ENCODE measurements around the gene ZNF335. TPM values are rescaled to one million over a fixed set of nuclear protein-coding genes. Genes with fewer than 3 reads are reported as not detected.
"Not testable (repeated sequence)": the region's sequence is repeated elsewhere in the genome, so short reads cannot be mapped to it uniquely, and the experiment has no call there.

Gene ZNF335
- total RNA-seq, 1 donor from 2014 or later, result 24.1 TPM

GRCh38 chr20:45907219-45907948, 64.6 kb downstream of the ZNF335 start:
- Histone ChIP-seq H3K9me3 (no peaks in the 10 kb centered on the region), H3K4me3 (no peak overlapping the region), H3K4me1 (peaks cover 26% of the 10 kb centered on the region), H3K36me3 (peaks cover 0 to 8% of the 10 kb centered on the region in 2 donors), H3K27ac (no peak overlapping the region), H3K27me3 (no peaks in the 10 kb centered on the region)
- intact Hi-C loops (cut with DNase I), result no loop called here
- TF ChIP-seq POLR2A (IDR thresholded peaks at IDR 0.05) (no peak), POLR2AphosphoS5 (IDR thresholded peaks at IDR 0.05; ENCODE audit: insufficient read depth in 1 of 2, low read depth in 1 of 2) (no peak)
- TF ChIP-seq, protein P1, sequence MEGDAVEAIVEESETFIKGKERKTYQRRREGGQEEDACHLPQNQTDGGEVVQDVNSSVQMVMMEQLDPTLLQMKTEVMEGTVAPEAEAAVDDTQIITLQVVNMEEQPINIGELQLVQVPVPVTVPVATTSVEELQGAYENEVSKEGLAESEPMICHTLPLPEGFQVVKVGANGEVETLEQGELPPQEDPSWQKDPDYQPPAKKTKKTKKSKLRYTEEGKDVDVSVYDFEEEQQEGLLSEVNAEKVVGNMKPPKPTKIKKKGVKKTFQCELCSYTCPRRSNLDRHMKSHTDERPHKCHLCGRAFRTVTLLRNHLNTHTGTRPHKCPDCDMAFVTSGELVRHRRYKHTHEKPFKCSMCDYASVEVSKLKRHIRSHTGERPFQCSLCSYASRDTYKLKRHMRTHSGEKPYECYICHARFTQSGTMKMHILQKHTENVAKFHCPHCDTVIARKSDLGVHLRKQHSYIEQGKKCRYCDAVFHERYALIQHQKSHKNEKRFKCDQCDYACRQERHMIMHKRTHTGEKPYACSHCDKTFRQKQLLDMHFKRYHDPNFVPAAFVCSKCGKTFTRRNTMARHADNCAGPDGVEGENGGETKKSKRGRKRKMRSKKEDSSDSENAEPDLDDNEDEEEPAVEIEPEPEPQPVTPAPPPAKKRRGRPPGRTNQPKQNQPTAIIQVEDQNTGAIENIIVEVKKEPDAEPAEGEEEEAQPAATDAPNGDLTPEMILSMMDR (IDR thresholded peaks at IDR 0.05), result no peak
- no peak for DNase-seq (ENCODE audit: extremely low spot score in 2 of 2)

- peaks cover 0 to 12% of the 10 kb centered on the region in 2 donors for H3K36me3 ChIP-seq
- H3K4me3 ChIP-seq, result no peak overlapping the region
- no peak for TF ChIP-seq POLR2A (IDR thresholded peaks at IDR 0.05)
- TF ChIP-seq, protein P1 (IDR thresholded peaks at IDR 0.05), result no peak
- TF ChIP-seq POLR2AphosphoS5 (IDR thresholded peaks at IDR 0.05; ENCODE audit: insufficient read depth in 1 of 2, low read depth in 1 of 2), result no peak
- no peaks in the 10 kb centered on the region for H3K27me3 ChIP-seq
- peaks cover 12% of the 10 kb centered on the region for H3K4me1 ChIP-seq
- no peak overlapping the region for H3K27ac ChIP-seq
- DNase-seq (ENCODE audit: extremely low spot score in 2 of 2), result no peak
- intact Hi-C loops (cut with DNase I), result no loop called here
- H3K9me3 ChIP-seq, result no peaks in the 10 kb centered on the region
Measured at GRCh38 chr20:45905505-45906079, 66.4 kb downstream of the ZNF335 start.

- TF ChIP-seq, protein P1 (IDR thresholded peaks at IDR 0.05), result no peak
- TF ChIP-seq POLR2A (IDR thresholded peaks at IDR 0.05), result no peak
- TF ChIP-seq POLR2AphosphoS5 (IDR thresholded peaks at IDR 0.05; ENCODE audit: insufficient read depth in 1 of 2, low read depth in 1 of 2), result no peak
- Histone ChIP-seq H3K4me3 (no peak overlapping the region), H3K27ac (no peak overlapping the region), H3K27me3 (no peaks in the 10 kb centered on the region), H3K9me3 (no peaks in the 10 kb centered on the region), H3K36me3 (peaks cover 0 to 12% of the 10 kb centered on the region in 2 donors), H3K4me1 (peaks cover 5% of the 10 kb centered on the region)
- DNase-seq (ENCODE audit: extremely low spot score in 2 of 2), result no peak
- intact Hi-C loops (cut with DNase I), result no loop called here
Measured at GRCh38 chr20:45904583-45905504, 67.2 kb downstream of the ZNF335 start.

DNA sequence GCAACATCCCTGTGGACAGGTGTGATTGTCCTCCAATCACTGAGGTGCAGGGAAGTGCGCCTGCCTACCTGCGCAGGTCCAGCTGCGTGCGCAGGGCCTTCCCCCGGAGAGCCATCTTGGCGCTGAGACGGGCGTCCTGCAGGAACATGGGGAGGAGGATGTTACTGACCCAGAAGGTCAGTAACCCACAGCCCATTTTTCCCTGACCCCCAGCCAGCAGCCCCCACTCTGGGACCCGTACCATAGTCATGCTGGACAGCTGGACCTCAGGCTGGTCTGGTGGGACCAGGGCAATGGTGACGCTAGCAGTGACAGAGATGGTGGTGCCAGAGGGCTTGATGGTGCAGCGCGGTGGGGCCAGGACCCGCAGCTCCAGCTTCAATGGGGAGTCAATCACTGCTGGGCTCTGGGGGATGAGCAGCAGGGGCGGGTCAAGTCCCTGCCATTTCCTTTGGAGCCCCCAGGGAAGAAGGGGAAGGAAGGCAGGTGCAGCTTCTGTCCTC, 69.8 kb downstream of the ZNF335 start:
- no peak for DNase-seq (ENCODE audit: extremely low spot score in 2 of 2)
- Histone ChIP-seq H3K27me3 (no peaks in the 10 kb centered on the region), H3K4me3 (no peak overlapping the region)

GRCh38 chr20:45901332-45901731, 70.7 kb downstream of the ZNF335 start:
- peaks cover 0 to 28% of the 10 kb centered on the region in 2 donors for H3K36me3 ChIP-seq
- H3K9me3 ChIP-seq; DNase-seq (ENCODE audit: extremely low spot score in 2 of 2); H3K4me3 ChIP-seq; H3K27ac ChIP-seq; intact Hi-C loops (cut with DNase I); H3K27me3 ChIP-seq; H3K4me1 ChIP-seq: not testable (repeated sequence)

More for the DNA sequence above, 69.8 kb downstream of the ZNF335 start:
- Histone ChIP-seq H3K36me3 (peaks cover 0 to 21% of the 10 kb centered on the region in 2 donors), H3K27ac (no peak overlapping the region), H3K9me3 (no peaks in the 10 kb centered on the region), H3K4me1 (no peaks in the 10 kb centered on the region)
- intact Hi-C loops (cut with DNase I), result no loop called here
- TF ChIP-seq, protein P1 (IDR thresholded peaks at IDR 0.05), result no peak
- TF ChIP-seq POLR2AphosphoS5 (IDR thresholded peaks at IDR 0.05; ENCODE audit: insufficient read depth in 1 of 2, low read depth in 1 of 2) (no peak), POLR2A (IDR thresholded peaks at IDR 0.05) (no peak)

Measured in vagina (tissue), 2 donors.